ENCODE data around the gene FRMPD2.
A peak's percentile ranks its signal among the peaks of the same experiment; 100 is the strongest.
"Not testable (repeated sequence)": the region's sequence is repeated elsewhere in the genome, so short reads cannot be mapped to it uniquely, and the experiment has no call there.

Gene FRMPD2

GRCh38 chr10:48147643-48148042, 126.9 kb downstream of the FRMPD2 start:
- not testable (repeated sequence) for H3K27ac Mint-ChIP-seq; H3K27me3 Mint-ChIP-seq (ENCODE audit: low read depth); H3K4me1 Mint-ChIP-seq; H3K9me3 Mint-ChIP-seq; H3K36me3 Mint-ChIP-seq (ENCODE audit: low read depth); H3K4me3 Mint-ChIP-seq

- not testable (repeated sequence) for H3K27me3 Mint-ChIP-seq (ENCODE audit: low read depth); H3K27ac Mint-ChIP-seq; H3K9me3 Mint-ChIP-seq; H3K4me3 Mint-ChIP-seq; H3K4me1 Mint-ChIP-seq; H3K36me3 Mint-ChIP-seq (ENCODE audit: low read depth)
Observed at GRCh38 chr10:48143721-48144642, 130.5 kb downstream of the FRMPD2 start.

GRCh38 chr10:48140949-48141348, 133.5 kb downstream of the FRMPD2 start:
- H3K4me1 Mint-ChIP-seq; H3K27ac Mint-ChIP-seq; H3K36me3 Mint-ChIP-seq (ENCODE audit: low read depth); H3K27me3 Mint-ChIP-seq (ENCODE audit: low read depth); H3K4me3 Mint-ChIP-seq; H3K9me3 Mint-ChIP-seq: not testable (repeated sequence)

GRCh38 chr10:48139953-48140850, 134.3 kb downstream of the FRMPD2 start:
- H3K27ac Mint-ChIP-seq; H3K9me3 Mint-ChIP-seq; H3K27me3 Mint-ChIP-seq (ENCODE audit: low read depth); H3K4me3 Mint-ChIP-seq; H3K36me3 Mint-ChIP-seq (ENCODE audit: low read depth); H3K4me1 Mint-ChIP-seq: not testable (repeated sequence)

GRCh38 chr10:48128954-48129353, 145.5 kb downstream of the FRMPD2 start:
- H3K4me1 Mint-ChIP-seq; H3K36me3 Mint-ChIP-seq (ENCODE audit: low read depth); H3K9me3 Mint-ChIP-seq; H3K27me3 Mint-ChIP-seq (ENCODE audit: low read depth); H3K27ac Mint-ChIP-seq; H3K4me3 Mint-ChIP-seq: not testable (repeated sequence)

- not testable (repeated sequence) for H3K9me3 Mint-ChIP-seq; H3K36me3 Mint-ChIP-seq (ENCODE audit: low read depth); H3K4me3 Mint-ChIP-seq; H3K27me3 Mint-ChIP-seq (ENCODE audit: low read depth); H3K27ac Mint-ChIP-seq; H3K4me1 Mint-ChIP-seq
Observed at GRCh38 chr10:48126251-48126650, 148.2 kb downstream of the FRMPD2 start.

GRCh38 chr10:48125631-48126030, 148.9 kb downstream of the FRMPD2 start:
- not testable (repeated sequence) for H3K9me3 Mint-ChIP-seq; H3K36me3 Mint-ChIP-seq (ENCODE audit: low read depth); H3K27me3 Mint-ChIP-seq (ENCODE audit: low read depth); H3K27ac Mint-ChIP-seq; H3K4me3 Mint-ChIP-seq; H3K4me1 Mint-ChIP-seq
- TF ChIP-seq CTCF (IDR thresholded peaks at IDR 0.05; ENCODE audit: unreplicated experiment in 3 of 3): peak in 1 of 3 experiments; percentile 21

GRCh38 chr10:48122618-48123017, 151.9 kb downstream of the FRMPD2 start:
- not testable (repeated sequence) for H3K4me1 Mint-ChIP-seq; H3K4me3 Mint-ChIP-seq; H3K36me3 Mint-ChIP-seq (ENCODE audit: low read depth); H3K27me3 Mint-ChIP-seq (ENCODE audit: low read depth); H3K9me3 Mint-ChIP-seq; H3K27ac Mint-ChIP-seq

GRCh38 chr10:48110277-48110676, 164.2 kb downstream of the FRMPD2 start:
- H3K27ac Mint-ChIP-seq; H3K4me3 Mint-ChIP-seq; H3K9me3 Mint-ChIP-seq; H3K36me3 Mint-ChIP-seq (ENCODE audit: low read depth); H3K4me1 Mint-ChIP-seq; H3K27me3 Mint-ChIP-seq (ENCODE audit: low read depth): not testable (repeated sequence)

All from nephron (organoid).